ENCODE measurements around the gene DAB2. TPM values are rescaled to one million over a fixed set of nuclear protein-coding genes. Genes with fewer than 3 reads are reported as not detected.

DAB2 gene
- total RNA-seq, 6 experiments from 2014 or later = 228 to 285 (median 237) TPM

- H3K4me1 Mint-ChIP-seq (ENCODE audit: low read depth) = peaks cover 44% of the 10 kb centered on the region
- no peak for DNase-seq
- TF ChIP-seq CTCF (IDR thresholded peaks at IDR 0.05) = no peak
- H3K27me3 Mint-ChIP-seq (ENCODE audit: insufficient read depth) = no peaks in the 10 kb centered on the region
- H3K9me3 Mint-ChIP-seq = no peaks in the 10 kb centered on the region
- no peaks in the 10 kb centered on the region for H3K36me3 Mint-ChIP-seq (ENCODE audit: low read depth)
- H3K4me3 Mint-ChIP-seq = peak overlapping the region; percentile 28; the same call in 1 of the 2 replicates
- H3K27ac Mint-ChIP-seq = peak overlapping the region; percentile 34; the same call in 1 of the 2 replicates
Observed at GRCh38 chr5:39440958-39441624, 16.3 kb upstream of the DAB2 start.

DNA sequence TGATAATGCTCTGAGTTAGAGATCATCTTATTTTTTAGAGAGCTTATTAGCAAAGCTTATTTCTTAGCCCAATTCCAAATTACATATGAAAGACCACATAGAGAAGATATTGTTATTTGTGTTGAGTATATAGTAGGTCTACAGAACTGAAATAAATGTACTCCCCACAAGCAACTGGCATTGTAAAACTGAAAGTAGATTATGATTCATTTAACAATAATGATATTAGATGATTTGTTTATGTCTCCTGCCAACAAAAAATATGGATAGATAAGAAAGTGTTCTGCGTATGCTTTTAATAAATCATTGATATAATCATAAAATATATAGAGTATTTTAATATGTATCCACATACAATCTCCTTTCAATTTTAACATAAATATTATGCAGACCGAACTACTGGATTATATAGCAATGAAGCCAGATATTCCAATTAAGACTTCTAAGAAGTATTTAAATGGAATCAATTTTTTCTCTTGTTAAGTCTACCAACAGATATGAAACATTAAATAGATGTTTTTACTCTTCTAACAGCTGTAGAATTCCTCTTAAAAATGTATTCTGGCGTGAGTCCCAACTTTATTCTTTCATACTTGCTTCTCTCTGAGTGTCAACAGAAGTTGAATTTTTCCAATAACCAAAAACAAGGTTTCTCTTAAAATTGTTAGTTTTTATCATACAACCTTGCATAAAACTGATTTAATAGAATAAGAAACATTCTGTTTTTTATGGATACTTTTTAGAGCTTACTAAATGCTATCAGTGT, 15.6 kb upstream of the DAB2 start:
- Mint-ChIP-seq H3K9me3 (no peaks in the 10 kb centered on the region), H3K27ac (no peak overlapping the region), H3K36me3 (ENCODE audit: low read depth) (no peaks in the 10 kb centered on the region), H3K4me3 (peak overlapping the region; percentile 28; the same call in 1 of the 2 replicates), H3K4me1 (ENCODE audit: low read depth) (peaks cover 37% of the 10 kb centered on the region), H3K27me3 (ENCODE audit: insufficient read depth) (no peaks in the 10 kb centered on the region)
- no peak for DNase-seq
- no peak for TF ChIP-seq CTCF (IDR thresholded peaks at IDR 0.05)

- Mint-ChIP-seq H3K27ac (no peak overlapping the region), H3K4me3 (no peak overlapping the region), H3K4me1 (ENCODE audit: low read depth) (peaks cover 35% of the 10 kb centered on the region), H3K36me3 (ENCODE audit: low read depth) (no peaks in the 10 kb centered on the region), H3K27me3 (ENCODE audit: insufficient read depth) (no peaks in the 10 kb centered on the region), H3K9me3 (no peaks in the 10 kb centered on the region)
- no peak for TF ChIP-seq CTCF (IDR thresholded peaks at IDR 0.05)
- DNase-seq = no peak
Observed at GRCh38 chr5:39439582-39440162, 14.9 kb upstream of the DAB2 start.

DNA sequence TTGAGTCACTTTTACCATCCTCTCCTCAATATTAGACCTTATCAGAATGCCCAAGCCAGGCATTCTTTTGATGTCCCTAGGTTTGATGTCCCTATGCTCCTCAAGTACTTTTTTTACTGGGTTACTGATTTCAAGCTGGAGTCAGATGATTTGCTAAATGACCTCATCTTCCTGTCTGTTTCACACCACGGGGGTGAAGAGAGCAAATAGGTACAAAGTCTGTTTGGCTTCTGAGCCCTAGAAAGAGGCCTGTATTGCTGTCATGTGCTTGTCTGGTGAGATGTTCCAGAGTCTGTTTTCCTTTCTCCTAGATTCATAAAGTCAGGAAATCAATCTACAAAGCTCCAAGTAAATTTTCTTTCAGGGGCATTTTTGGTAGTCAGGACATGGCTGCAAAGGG, 12.7 kb upstream of the DAB2 start:
- peaks cover 35% of the 10 kb centered on the region for H3K4me1 Mint-ChIP-seq (ENCODE audit: low read depth)
- no peaks in the 10 kb centered on the region for H3K9me3 Mint-ChIP-seq
- no peak for DNase-seq
- no peak overlapping the region for H3K27ac Mint-ChIP-seq
- H3K4me3 Mint-ChIP-seq = no peak overlapping the region
- H3K27me3 Mint-ChIP-seq (ENCODE audit: insufficient read depth) = no peaks in the 10 kb centered on the region; the same call in 1 of the 2 replicates
- no peak for TF ChIP-seq CTCF (IDR thresholded peaks at IDR 0.05)
- no peaks in the 10 kb centered on the region for H3K36me3 Mint-ChIP-seq (ENCODE audit: low read depth)

DNA sequence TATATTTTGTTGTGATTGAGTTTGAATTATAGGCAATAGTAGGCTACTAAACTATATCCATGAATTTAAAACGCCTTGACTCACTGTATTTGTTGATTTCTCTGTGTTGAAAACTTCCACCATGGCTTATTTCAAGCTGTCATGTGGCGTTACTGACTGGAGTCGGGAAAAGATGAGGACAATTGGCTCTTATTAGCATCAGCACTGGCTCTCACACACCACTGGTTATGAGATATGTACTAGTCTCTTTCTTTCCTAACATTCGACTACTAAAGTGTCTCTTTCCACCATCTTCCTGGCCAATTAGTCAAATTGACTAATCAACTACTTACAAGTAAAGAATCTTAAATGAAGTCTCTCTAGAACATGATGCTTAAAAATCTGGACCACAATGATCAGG, 9.1 kb upstream of the DAB2 start:
- no peak overlapping the region for H3K4me3 Mint-ChIP-seq
- H3K9me3 Mint-ChIP-seq = no peaks in the 10 kb centered on the region
- no peak for DNase-seq
- TF ChIP-seq CTCF (IDR thresholded peaks at IDR 0.05) = no peak
- H3K4me1 Mint-ChIP-seq (ENCODE audit: low read depth) = peaks cover 11% of the 10 kb centered on the region
- H3K36me3 Mint-ChIP-seq (ENCODE audit: low read depth) = no peaks in the 10 kb centered on the region
- no peak overlapping the region for H3K27ac Mint-ChIP-seq
- H3K27me3 Mint-ChIP-seq (ENCODE audit: insufficient read depth) = no peaks in the 10 kb centered on the region; the same call in 1 of the 2 replicates
